GM18517 (cell line): ENCODE measurements around the gene PPFIA4.
"Not testable (repeated sequence)": the region's sequence is repeated elsewhere in the genome, so short reads cannot be mapped to it uniquely, and the experiment has no call there.

Experiments used
- ATAC-seq: cut with Tn5 transposase; IDR thresholded peaks from one replicate; pipeline ENCODE4 v1.9.1; 2021; ENCODE audit warnings: mild to moderate bottlenecking, moderate library complexity; ENCODE audit not compliant: unreplicated experiment

The PPFIA4 gene

GRCh38 chr1:203026031-203026665, at the start of gene PPFIA4:
Gene PPFIA4 (plus strand): TSS chr1:203026491. CDS start chr1:203039009, 12,518 bp downstream.
- peak; percentile 56 for ATAC-seq

DNA sequence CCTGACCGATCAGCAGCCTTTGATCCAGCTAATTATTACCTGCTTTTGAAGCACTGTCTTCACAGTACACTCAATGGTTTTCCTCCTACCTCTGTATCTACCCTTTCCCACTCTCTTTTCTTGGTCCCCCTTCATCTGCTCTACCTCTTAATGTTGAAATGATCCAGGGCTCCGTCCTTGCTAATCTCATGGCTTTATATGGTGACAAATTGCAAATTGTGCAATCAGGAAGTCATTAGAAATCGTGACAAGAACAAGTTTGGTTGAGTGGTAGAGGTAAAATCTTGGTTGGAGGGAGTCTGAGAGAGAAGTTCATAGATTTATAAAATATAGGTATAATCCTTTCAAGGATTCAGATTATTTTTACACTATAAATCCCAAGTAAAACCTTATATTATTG, 49.7 kb upstream of the PPFIA4 start:
- ATAC-seq, result no peak

DNA sequence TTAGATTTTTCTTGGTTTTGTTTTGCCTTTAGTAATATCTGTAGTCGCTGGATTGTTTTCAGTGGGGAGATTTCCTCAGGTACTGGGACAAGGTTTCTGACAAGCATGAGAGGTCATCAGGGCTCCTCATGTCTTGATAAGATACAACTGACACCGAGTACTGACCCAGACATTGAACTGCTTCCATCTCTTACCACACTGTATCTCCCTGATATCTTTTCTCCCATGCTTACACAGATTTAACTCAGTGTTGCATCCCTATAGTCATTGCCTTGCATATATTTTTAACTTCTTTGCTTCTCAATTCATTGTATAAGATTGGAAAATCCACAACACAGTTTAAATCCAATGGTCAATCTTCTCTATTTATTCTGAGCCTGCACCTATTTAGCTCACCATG, 46.8 kb upstream of the PPFIA4 start:
- ATAC-seq, result no peak

DNA sequence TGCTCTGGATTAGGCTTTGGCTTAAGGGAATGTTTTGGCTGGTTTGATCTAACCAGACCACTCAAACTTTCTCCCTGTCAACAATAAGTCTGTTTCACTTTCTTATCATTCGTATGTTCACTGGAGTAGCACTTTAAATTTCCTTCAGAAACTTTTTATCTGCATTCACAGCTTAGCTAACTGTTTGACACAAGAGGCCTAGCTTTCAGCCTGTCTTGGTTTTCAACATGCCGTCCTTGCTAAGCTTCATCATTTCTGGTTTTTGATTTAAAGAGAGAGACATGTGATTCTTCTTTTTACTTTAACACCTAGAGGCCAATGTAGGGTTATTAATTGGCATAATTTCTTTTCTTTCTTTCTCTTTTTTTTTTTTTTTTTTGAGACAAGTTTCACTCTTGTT, 44.4 kb upstream of the PPFIA4 start:
- no peak for ATAC-seq

GRCh38 chr1:202982715-202983430, 43.4 kb upstream of the PPFIA4 start:
- ATAC-seq, result no peak

GRCh38 chr1:202986120-202986519, 40.2 kb upstream of the PPFIA4 start:
- not testable (repeated sequence) for ATAC-seq

GRCh38 chr1:202987255-202987654, 39.0 kb upstream of the PPFIA4 start:
- no peak for ATAC-seq

GRCh38 chr1:202987922-202988583, 38.2 kb upstream of the PPFIA4 start:
- no peak for ATAC-seq

DNA sequence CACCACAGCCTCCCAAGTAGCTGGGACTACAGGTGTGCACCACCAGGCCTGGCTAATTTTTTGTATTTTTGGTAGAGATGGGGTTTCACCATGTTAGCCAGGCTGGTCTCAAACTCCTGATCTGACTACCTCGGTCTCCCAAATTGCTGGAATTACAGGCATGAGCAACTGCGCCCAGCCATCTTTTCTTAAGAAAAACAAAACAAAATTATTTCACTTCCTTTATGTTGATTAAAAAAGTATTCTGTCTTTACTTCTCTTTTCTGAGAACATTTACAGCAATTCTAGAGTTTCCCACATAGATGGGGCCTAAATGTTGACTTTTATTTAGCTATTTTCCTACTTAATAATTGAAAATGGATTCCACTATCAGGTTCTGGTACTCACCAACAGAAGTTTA, 36.4 kb upstream of the PPFIA4 start:
- ATAC-seq, result no peak

- no peak for ATAC-seq
Observed at GRCh38 chr1:202991112-202991511, 35.2 kb upstream of the PPFIA4 start.

DNA sequence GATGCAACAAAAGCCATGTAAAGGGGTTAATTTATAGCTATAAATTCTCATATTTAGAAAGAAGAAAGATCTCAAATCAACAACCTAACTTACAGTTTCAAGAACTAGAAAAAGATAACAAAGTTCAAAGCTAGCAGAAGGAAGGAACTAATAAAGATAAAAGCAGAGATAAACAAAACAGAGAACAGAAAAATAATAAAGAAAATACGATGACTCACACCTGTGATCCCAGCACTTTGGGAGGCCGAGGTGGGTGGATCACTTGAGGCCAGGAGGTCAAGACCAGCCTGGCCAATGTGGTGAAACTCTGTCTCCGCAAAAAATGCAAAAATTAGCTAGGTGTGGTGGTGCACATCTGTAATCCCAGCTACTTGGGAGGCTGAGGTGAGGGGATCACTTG, 31.5 kb upstream of the PPFIA4 start:
- no peak for ATAC-seq

GRCh38 chr1:202998836-202999750, 27.2 kb upstream of the PPFIA4 start:
- no peak for ATAC-seq

DNA sequence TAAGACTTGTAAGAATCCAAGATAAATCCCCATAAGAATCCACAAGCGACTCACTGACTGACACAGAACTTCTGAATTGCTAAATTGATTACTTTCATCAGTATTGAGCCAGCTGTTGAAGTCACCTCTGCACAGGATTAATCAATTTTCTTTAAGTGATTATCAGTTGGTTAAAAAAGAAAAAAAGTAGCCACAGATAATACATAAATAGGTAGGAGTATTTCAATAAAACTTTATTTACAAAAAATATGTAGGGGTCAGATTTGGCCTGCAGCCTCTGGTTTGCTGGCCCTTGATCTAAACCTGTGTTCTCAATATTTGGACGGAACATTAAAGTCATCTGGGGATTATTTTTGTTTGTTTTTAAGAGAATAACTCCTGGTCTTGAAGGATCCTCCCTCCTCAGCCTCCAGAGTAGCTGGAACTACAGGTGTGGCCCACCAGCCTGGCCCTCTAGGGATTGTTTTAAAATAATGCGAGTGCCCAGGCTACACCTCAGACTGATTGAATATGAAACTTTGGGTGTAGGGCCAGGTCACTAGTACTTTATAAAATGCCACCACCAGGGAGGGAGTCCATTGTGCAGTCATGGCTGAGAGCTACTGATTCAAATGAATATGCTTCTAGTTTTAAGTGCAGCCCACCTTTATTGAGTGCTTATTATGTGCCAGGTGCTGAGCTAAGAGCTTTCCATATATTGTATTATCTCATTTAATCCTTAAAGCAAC, 25.9 kb upstream of the PPFIA4 start:
- ATAC-seq, result no peak

GRCh38 chr1:203001986-203002385, 24.3 kb upstream of the PPFIA4 start:
- ATAC-seq, result no peak

- no peak for ATAC-seq
Observed at GRCh38 chr1:203002951-203003350, 23.3 kb upstream of the PPFIA4 start.

DNA sequence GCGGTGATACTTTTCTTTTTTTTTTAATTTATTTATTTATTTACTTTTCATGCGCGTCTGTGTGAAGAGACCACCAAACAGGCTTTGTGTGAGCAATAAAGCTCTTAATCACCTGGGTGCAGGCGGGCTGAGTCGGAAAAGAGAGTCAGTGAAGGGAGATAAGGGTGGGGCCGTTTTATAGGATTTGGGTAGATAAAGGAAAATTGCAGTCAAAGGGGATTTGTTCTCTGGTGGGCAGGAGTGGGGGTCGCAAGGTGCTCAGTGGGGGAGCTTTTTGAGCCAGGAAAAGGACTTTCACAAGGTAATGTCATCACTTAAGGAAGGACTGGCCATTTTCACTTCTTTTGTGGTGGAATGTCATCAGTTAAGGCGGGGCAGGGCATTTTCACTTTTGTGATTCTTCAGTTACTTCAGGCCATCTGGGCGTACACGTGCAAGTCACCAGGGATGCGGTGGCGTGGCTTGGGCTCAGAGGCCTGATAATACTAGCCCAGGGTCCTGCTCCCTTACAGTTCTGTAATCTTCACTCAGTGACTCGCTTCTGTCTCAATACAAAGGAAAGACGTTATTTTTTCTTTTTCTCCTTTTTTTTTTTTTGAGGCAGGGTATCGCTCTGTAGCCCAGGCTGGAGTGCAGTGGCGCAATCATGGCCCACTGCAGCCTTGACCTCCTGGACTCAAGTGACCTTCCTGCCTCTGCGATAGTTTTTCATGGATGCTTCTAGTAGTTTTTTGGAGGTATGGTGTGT, 20.7 kb upstream of the PPFIA4 start:
- not testable (repeated sequence) for ATAC-seq

GRCh38 chr1:203006948-203007871, 19.1 kb upstream of the PPFIA4 start, which contains the start of gene TMEM183A:
Gene TMEM183A (plus strand): TSS chr1:203007374. CDS start chr1:203007466, 92 bp downstream.
- peak; percentile 89 for ATAC-seq

DNA sequence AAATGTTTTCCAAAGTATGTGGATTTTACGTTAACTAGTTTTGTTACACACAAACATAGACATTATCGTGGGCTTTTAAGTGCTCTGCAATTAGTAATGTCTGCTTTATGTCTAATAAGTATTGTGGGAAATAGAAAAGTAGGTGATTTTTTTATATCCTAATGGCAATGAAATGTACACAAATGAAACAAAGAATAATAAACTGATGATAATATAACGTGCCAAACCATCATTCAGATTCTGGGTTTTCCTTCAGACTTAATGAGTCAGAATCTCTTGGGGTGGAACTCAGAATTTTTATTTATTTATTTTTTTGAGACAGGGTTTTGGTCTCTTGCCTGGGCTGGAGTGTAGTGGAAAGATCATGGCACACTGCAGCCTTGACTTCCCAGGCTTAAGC, 17.1 kb upstream of the PPFIA4 start:
- no peak for ATAC-seq
